ENCODE results near the gene IL2RA. TPM values are rescaled to one million over a fixed set of nuclear protein-coding genes. Genes with fewer than 3 reads are reported as not detected.

Gene IL2RA
- polyA plus RNA-seq, 3 donors = 0.06 TPM; not detected in 2

- Histone ChIP-seq H4K20me1 (ENCODE audit: insufficient read depth, low read length) (no peaks in the 10 kb centered on the region), H3K9me3 (replicated peaks in 1 of 2; ENCODE audit: control insufficient read depth in 1 of 2, insufficient read depth in 1 of 2, low read length in 2 of 2) (no peaks in the 10 kb centered on the region), H3K27me3 (ENCODE audit: control insufficient read depth in 2 of 2, insufficient read depth in 2 of 2, low read length in 2 of 2) (no peaks in the 10 kb centered on the region), H3K4me3 (replicated peaks in 1 of 3; ENCODE audit: low read depth in 2 of 3, low read length in 3 of 3) (no peak overlapping the region), H3K4me1 (ENCODE audit: control insufficient read depth in 1 of 2, insufficient read depth in 2 of 2, low read length in 2 of 2) (peaks cover 7 to 9% of the 10 kb centered on the region in 2 donors), H3K36me3 (replicated peaks in 1 of 2; ENCODE audit: control insufficient read depth in 1 of 2, insufficient read depth in 2 of 2, low read length in 2 of 2) (no peaks in the 10 kb centered on the region), H3K79me2 (ENCODE audit: insufficient read depth, low read length) (no peaks in the 10 kb centered on the region), H3K9ac (ENCODE audit: insufficient read depth, low read length, poor library complexity, severe bottlenecking) (no peak overlapping the region), H3K4me2 (replicated peaks; ENCODE audit: extremely low read depth, low read length, poor library complexity, severe bottlenecking) (no peak overlapping the region), H3K27ac (ENCODE audit: low read depth in 1 of 2, low read length in 2 of 2) (no peak overlapping the region), H2AFZ (ENCODE audit: insufficient read depth, low read depth, low read length, poor library complexity, severe bottlenecking) (no peak overlapping the region)
- peaks cover 12% of the 10 kb centered on the region for H3K4me1 Mint-ChIP-seq
- no peaks in the 10 kb centered on the region for H3K36me3 Mint-ChIP-seq
- intact Hi-C loops (cut with micrococcal nuclease) = no loop called here
- no peaks in the 10 kb centered on the region for H3K9me3 Mint-ChIP-seq
- no peak overlapping the region for H3K27ac Mint-ChIP-seq
- DNase-seq = no peak
- 79% methylated on average over 4 of the region's 12 CpGs for WGBS (ENCODE audit: insufficient coverage)
- H3K4me3 Mint-ChIP-seq = no peak overlapping the region
- no peak for TF ChIP-seq CTCF (IDR thresholded peaks at IDR 0.05)
- H3K27me3 Mint-ChIP-seq (ENCODE audit: low read depth in 3 of 3) = peaks cover 2 to 4% (median 4%) of the 10 kb centered on the region in 3 donors
These were observed 15.0 kb upstream of the IL2RA start for GRCh38 chr10:6077071-6077675.

- no peak overlapping the region for H3K9ac ChIP-seq (ENCODE audit: insufficient read depth, low read length, poor library complexity, severe bottlenecking)
- peaks cover 28 to 34% of the 10 kb centered on the region in 2 donors for H3K4me1 ChIP-seq (ENCODE audit: control insufficient read depth in 1 of 2, insufficient read depth in 2 of 2, low read length in 2 of 2)
- H3K79me2 ChIP-seq (ENCODE audit: insufficient read depth, low read length) = no peaks in the 10 kb centered on the region
- H3K27ac ChIP-seq (ENCODE audit: low read depth in 1 of 2, low read length in 2 of 2) = no peak overlapping the region
- no peak overlapping the region for H3K4me2 ChIP-seq (replicated peaks; ENCODE audit: extremely low read depth, low read length, poor library complexity, severe bottlenecking)
- peak overlapping the region; percentile 17 for H2AFZ ChIP-seq (ENCODE audit: insufficient read depth, low read depth, low read length, poor library complexity, severe bottlenecking)
- Mint-ChIP-seq H3K27ac (peak overlapping the region in 2 of 7 donors; percentile 6 to 54), H3K36me3 (peaks cover 0 to 5% of the 10 kb centered on the region in 2 donors), H3K27me3 (ENCODE audit: low read depth in 3 of 3) (peaks cover 2 to 4% (median 4%) of the 10 kb centered on the region in 3 donors), H3K9me3 (peaks cover 0 to 2% (median 0%) of the 10 kb centered on the region in 7 donors), H3K4me1 (peaks cover 37% of the 10 kb centered on the region), H3K4me3 (no peak overlapping the region)
- H3K27me3 ChIP-seq (ENCODE audit: control insufficient read depth in 2 of 2, insufficient read depth in 2 of 2, low read length in 2 of 2) = no peaks in the 10 kb centered on the region
- TF ChIP-seq CTCF (IDR thresholded peaks at IDR 0.05) = no peak
- DNase-seq = no peak
- WGBS (ENCODE audit: insufficient coverage) = 94% methylated on average over 15 of the region's 17 CpGs
- no peaks in the 10 kb centered on the region for H3K36me3 ChIP-seq (replicated peaks in 1 of 2; ENCODE audit: control insufficient read depth in 1 of 2, insufficient read depth in 2 of 2, low read length in 2 of 2)
- H3K4me3 ChIP-seq (replicated peaks in 1 of 3; ENCODE audit: low read depth in 2 of 3, low read length in 3 of 3) = no peak overlapping the region
- H4K20me1 ChIP-seq (ENCODE audit: insufficient read depth, low read length) = no peaks in the 10 kb centered on the region
- H3K9me3 ChIP-seq (replicated peaks in 1 of 2; ENCODE audit: control insufficient read depth in 1 of 2, insufficient read depth in 1 of 2, low read length in 2 of 2) = no peaks in the 10 kb centered on the region
- intact Hi-C loops (cut with micrococcal nuclease) = no loop called here
These were observed 12.5 kb upstream of the IL2RA start for GRCh38 chr10:6074489-6075301.
